ENCODE measurements around the gene TKFC. TPM values are rescaled to one million over a fixed set of nuclear protein-coding genes. Genes with fewer than 3 reads are reported as not detected.

The TKFC gene
- polyA plus RNA-seq, 1 of the 3 experiments (the other 2 are of a cell fraction): 72.0 TPM

DNA sequence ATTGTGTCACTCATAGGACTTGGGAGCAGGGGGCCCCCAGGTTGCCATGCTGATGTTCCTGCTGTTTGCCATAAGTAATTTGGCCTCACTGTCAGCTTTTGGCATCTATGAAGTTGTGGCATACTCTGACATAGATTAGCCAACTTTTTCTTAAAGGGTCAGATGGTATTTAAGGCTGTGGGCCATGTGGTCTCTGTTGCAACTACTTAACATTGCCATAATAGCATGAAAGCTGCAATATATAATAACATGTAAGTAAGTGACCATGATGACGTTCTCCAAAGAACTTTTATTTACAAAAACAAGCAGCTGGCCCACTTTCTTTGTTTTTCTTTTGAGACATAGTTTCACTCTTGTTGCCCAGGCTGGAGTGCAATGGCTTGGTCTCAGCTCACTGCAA is 57.1 kb downstream of the TKFC start (continued):
- TF ChIP-seq EP300 (IDR thresholded peaks at IDR 0.05; ENCODE audit: borderline replicate concordance in 1 of 2, low read depth in 1 of 2, low read length in 1 of 2) (no peak), FOSL2 (IDR thresholded peaks at IDR 0.05; ENCODE audit: borderline replicate concordance, low read depth) (no peak), EZH2phosphoT487 (IDR thresholded peaks at IDR 0.05; ENCODE audit: borderline replicate concordance, low read depth) (no peak)

DNA sequence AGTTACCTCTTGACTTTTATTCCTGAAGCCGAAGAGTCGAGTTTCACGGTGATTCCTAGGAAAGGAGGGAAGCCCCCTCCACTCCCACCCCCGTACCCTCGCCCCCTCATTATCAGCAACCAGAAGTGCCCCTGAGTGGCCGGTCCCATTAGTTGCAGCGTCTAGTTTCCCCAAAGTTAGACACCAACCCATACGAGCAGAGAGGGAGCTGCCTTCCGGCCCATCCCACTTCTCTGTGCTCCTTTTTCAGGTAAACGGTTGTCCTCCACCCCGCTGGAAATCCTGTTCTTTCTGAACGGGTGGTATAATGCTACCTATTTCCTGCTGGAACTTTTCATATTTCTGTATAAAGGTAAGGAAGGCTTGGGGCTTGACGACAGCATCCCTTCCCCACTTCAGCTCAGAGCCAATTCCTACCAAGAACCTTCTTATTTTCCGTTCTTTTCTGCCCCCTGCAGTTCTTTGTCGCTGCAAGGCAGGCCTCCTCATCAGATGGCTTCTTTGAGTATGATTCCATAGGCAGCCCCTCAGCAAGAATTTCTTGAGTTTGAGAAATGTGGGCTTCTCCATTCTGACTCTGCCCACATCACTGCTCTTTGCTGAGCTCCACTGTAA is 60.1 kb downstream of the TKFC start:
- DNase-seq: peak; percentile 52
- H3K9ac ChIP-seq: peak overlapping the region; percentile 70
- peaks cover 0 to 6% of the 10 kb centered on the region in 2 experiments; a peak in 2 of 4 replicates for H3K4me1 ChIP-seq (ENCODE audit: control insufficient read depth in 1 of 2, insufficient read depth in 2 of 2, low read depth in 1 of 2, low read length in 1 of 2)
- ChIA-PET POLR2A (interaction anchor here (1.1 to 3.2 kb wide), 5 partner anchors 9 to 57 kb away, joined by 3 to 14 read pairs (median 9); partner anchors contain the start of genes CPSF7, CYB561A3, SDHAF2 and TMEM138), CTCF (interaction anchor here (0.6 to 4.8 kb wide), 22 partner anchors 8 to 1582 kb away, joined by 3 to 81 read pairs (median 4); partner anchors contain the start of genes CPSF7, CYB561A3, DDB1 and SDHAF2)
- no peaks in the 10 kb centered on the region for H3K9me3 ChIP-seq
- TF ChIP-seq RAD21 (IDR thresholded peaks at IDR 0.05; ENCODE audit: low read length) (peak; percentile 52), FOXJ3 (CRISPR knock-in tag; IDR thresholded peaks at IDR 0.05) (no peak), YY1 (IDR thresholded peaks at IDR 0.05; ENCODE audit: low read depth) (no peak)
- TF ChIP-seq, protein P1, sequence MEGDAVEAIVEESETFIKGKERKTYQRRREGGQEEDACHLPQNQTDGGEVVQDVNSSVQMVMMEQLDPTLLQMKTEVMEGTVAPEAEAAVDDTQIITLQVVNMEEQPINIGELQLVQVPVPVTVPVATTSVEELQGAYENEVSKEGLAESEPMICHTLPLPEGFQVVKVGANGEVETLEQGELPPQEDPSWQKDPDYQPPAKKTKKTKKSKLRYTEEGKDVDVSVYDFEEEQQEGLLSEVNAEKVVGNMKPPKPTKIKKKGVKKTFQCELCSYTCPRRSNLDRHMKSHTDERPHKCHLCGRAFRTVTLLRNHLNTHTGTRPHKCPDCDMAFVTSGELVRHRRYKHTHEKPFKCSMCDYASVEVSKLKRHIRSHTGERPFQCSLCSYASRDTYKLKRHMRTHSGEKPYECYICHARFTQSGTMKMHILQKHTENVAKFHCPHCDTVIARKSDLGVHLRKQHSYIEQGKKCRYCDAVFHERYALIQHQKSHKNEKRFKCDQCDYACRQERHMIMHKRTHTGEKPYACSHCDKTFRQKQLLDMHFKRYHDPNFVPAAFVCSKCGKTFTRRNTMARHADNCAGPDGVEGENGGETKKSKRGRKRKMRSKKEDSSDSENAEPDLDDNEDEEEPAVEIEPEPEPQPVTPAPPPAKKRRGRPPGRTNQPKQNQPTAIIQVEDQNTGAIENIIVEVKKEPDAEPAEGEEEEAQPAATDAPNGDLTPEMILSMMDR (IDR thresholded peaks at IDR 0.05): peak; percentile 28
- peak overlapping the region; percentile 63 to 70 for H3K4me3 ChIP-seq (ENCODE audit: low read depth in 2 of 2, low read length in 1 of 2)
- no peaks in the 10 kb centered on the region for H3K27me3 ChIP-seq (ENCODE audit: insufficient read depth)
- H3K36me3 ChIP-seq (replicated peaks in 1 of 2; ENCODE audit: control insufficient read depth in 1 of 2, insufficient read depth in 2 of 2, low read length in 1 of 2): peaks cover 0 to 14% of the 10 kb centered on the region in 2 experiments
- no peaks in the 10 kb centered on the region for H4K20me1 ChIP-seq (ENCODE audit: insufficient read depth)
- peak overlapping the region; percentile 89 for H3K4me2 ChIP-seq
- H3K9me2 ChIP-seq: no peaks in the 10 kb centered on the region
- peaks cover 3% of the 10 kb centered on the region for H3F3A ChIP-seq (replicated peaks; ENCODE audit: insufficient read depth)
- 14% methylated on average over 15 of the region's 15 CpGs for WGBS (ENCODE audit: low lambda C conversion rate)
- H3K79me2 ChIP-seq (ENCODE audit: insufficient read depth): no peaks in the 10 kb centered on the region
- H2AFZ ChIP-seq (ENCODE audit: low read depth): peak overlapping the region; percentile 99
- H3K27ac ChIP-seq (ENCODE audit: low read depth in 2 of 2, low read length in 1 of 2): no peak overlapping the region

Other genes with a start within 250 kb of the TKFC start
- not detected in 2 replicates for gene CD5, start 230.7 kb upstream of the TKFC start, polyA plus RNA-seq (2012; rRNA removed)
- gene VPS37C, start 171.8 kb upstream of the TKFC start, polyA plus RNA-seq (2012; rRNA removed): 11.7 and 15.2 TPM in 2 replicates
- not detected in 2 replicates for gene PGA3, start 129.7 kb upstream of the TKFC start, polyA plus RNA-seq (2012; rRNA removed)
- gene PGA4, start 110.9 kb upstream of the TKFC start, polyA plus RNA-seq (2012; rRNA removed): not detected in 2 replicates
- gene PGA5, start 92.1 kb upstream of the TKFC start, polyA plus RNA-seq (2012; rRNA removed): 0.23 TPM in 1 of 2 replicates, not detected in the other
- 3.4 and 5.0 TPM in 2 replicates for gene VWCE, start 37.9 kb upstream of the TKFC start, polyA plus RNA-seq (2012; rRNA removed)
- 170 and 224 TPM in 2 replicates for gene DDB1, start 123 bp upstream of the TKFC start, polyA plus RNA-seq (2012; rRNA removed)
- gene CYB561A3, start 28.7 kb downstream of the TKFC start, polyA plus RNA-seq (2012; rRNA removed): 70.0 and 76.4 TPM in 2 replicates
- gene TMEM138, start 29.1 kb downstream of the TKFC start, polyA plus RNA-seq (2012; rRNA removed): 82.2 and 129 TPM in 2 replicates
- gene TMEM216, start 59.4 kb downstream of the TKFC start, polyA plus RNA-seq (2012; rRNA removed): 16.8 and 20.6 TPM in 2 replicates
- 44.0 and 49.4 TPM in 2 replicates for gene CPSF7, start 96.7 kb downstream of the TKFC start, polyA plus RNA-seq (2012; rRNA removed)
- gene SDHAF2, start 96.9 kb downstream of the TKFC start, polyA plus RNA-seq (2012; rRNA removed): 81.7 and 116 TPM in 2 replicates
- gene LRRC10B, start 175.5 kb downstream of the TKFC start, polyA plus RNA-seq (2012; rRNA removed): 0.11 TPM in 1 of 2 replicates, not detected in the other
- 1.1 and 1.4 TPM in 2 replicates for gene SYT7, start 247.8 kb downstream of the TKFC start, polyA plus RNA-seq (2012; rRNA removed)